GM23248 (cell line): ENCODE measurements around the gene STAC3.

Source experiments
- EZH2 ChIP-seq: fragments of 200-600 bp; sonication (generic); IDR thresholded peaks from 2 replicates; pipeline ENCODE4 v1.6.1; 2018; ENCODE audit warnings: antibody characterized with exemption, mild to moderate bottlenecking; ENCODE audit not compliant: insufficient read depth, poor library complexity, severe bottlenecking
- EZH2phosphoT487 ChIP-seq: fragments of 200-600 bp; sonication (generic); IDR thresholded peaks from 2 replicates; pipeline ENCODE4 v1.6.1; 2018; ENCODE audit warnings: antibody characterized with exemption, moderate library complexity, mild to moderate bottlenecking, low read depth; ENCODE audit not compliant: insufficient read depth

GRCh38 chr12:57201631-57202030 is 49.4 kb downstream of the STAC3 start:
- no peak for TF ChIP-seq EZH2
- no peak for TF ChIP-seq EZH2phosphoT487
